NCI-H1417 (cell line): ENCODE data around the gene CCDC137.
A peak's percentile ranks its signal among the peaks of the same experiment; 100 is the strongest.
"Not testable (repeated sequence)": the region's sequence is repeated elsewhere in the genome, so short reads cannot be mapped to it uniquely, and the experiment has no call there.

Source experiments
- DNase-seq, 3 experiments: peaks; one replicate each; lab custom pipeline; 2025; lab: John Stamatoyannopoulos, UW

Gene CCDC137

GRCh38 chr17:81666342-81667191, at the start of gene CCDC137, which contains the start of gene OXLD1:
TSS of gene CCDC137 (plus strand) at chr17:81666737. CDS start at chr17:81666767, 30 bp downstream.
TSS of gene OXLD1 (minus strand) at chr17:81666605. CDS start at chr17:81666577, 28 bp downstream.
- DNase-seq = peak; percentile 94 to 96 (median 95)

- DNase-seq = no peak
Measured at GRCh38 chr17:81616877-81617276, 49.7 kb upstream of the CCDC137 start.

- DNase-seq = not testable (repeated sequence)
Measured at GRCh38 chr17:81618307-81618706, 48.2 kb upstream of the CCDC137 start.

GRCh38 chr17:81621494-81622130, 44.9 kb upstream of the CCDC137 start:
- DNase-seq = no peak

- DNase-seq = no peak
Measured at GRCh38 chr17:81630274-81630673, 36.3 kb upstream of the CCDC137 start.

- no peak for DNase-seq
Measured at GRCh38 chr17:81631482-81631881, 35.1 kb upstream of the CCDC137 start.

GRCh38 chr17:81635431-81635830, 31.1 kb upstream of the CCDC137 start:
- DNase-seq = no peak

- DNase-seq = no peak
Measured at GRCh38 chr17:81635973-81636504, 30.5 kb upstream of the CCDC137 start.

GRCh38 chr17:81636505-81637288, 29.8 kb upstream of the CCDC137 start, which contains the start of the genes NPLOC4 and TSPAN10:
TSS of gene NPLOC4 (minus strand) at chr17:81637112. CDS start at chr17:81636930, 182 bp downstream.
TSS of gene TSPAN10 (plus strand) at chr17:81637196. CDS start at chr17:81642413, 5,217 bp downstream.
- peak; percentile 82 to 89 (median 85) for DNase-seq

GRCh38 chr17:81638683-81639082, 27.9 kb upstream of the CCDC137 start:
- no peak for DNase-seq

- DNase-seq = no peak
Measured at GRCh38 chr17:81640011-81640410, 26.5 kb upstream of the CCDC137 start.

- DNase-seq = no peak
Measured at GRCh38 chr17:81641825-81642489, 24.6 kb upstream of the CCDC137 start.

GRCh38 chr17:81644496-81644895, 22.0 kb upstream of the CCDC137 start:
- DNase-seq = no peak

- no peak for DNase-seq
Measured at GRCh38 chr17:81644976-81645952, 21.3 kb upstream of the CCDC137 start.

GRCh38 chr17:81646869-81647600, 19.5 kb upstream of the CCDC137 start:
- DNase-seq = no peak

GRCh38 chr17:81647640-81648012, 18.9 kb upstream of the CCDC137 start:
- no peak for DNase-seq

GRCh38 chr17:81648013-81648706, 18.4 kb upstream of the CCDC137 start:
- DNase-seq = no peak

GRCh38 chr17:81648707-81649085, 17.8 kb upstream of the CCDC137 start:
- no peak for DNase-seq

GRCh38 chr17:81650951-81651350, 15.6 kb upstream of the CCDC137 start:
- no peak for DNase-seq
